H7 (cell line): ENCODE measurements around the gene ACYP2. TPM values are rescaled to one million over a fixed set of nuclear protein-coding genes. Genes with fewer than 3 reads are reported as not detected.
"Not testable (repeated sequence)": the region's sequence is repeated elsewhere in the genome, so short reads cannot be mapped to it uniquely, and the experiment has no call there.

Source experiments
- DNase-seq: peaks from one replicate; pipeline ENCODE4 v3.0.0; 2012
- H3K27me3 ChIP-seq: 2 replicates; pipeline ENCODE4 v1.6.0; 2011; ENCODE audit warnings: mild to moderate bottlenecking, low read length; ENCODE audit not compliant: control insufficient read depth, insufficient read depth
- H3K36me3 ChIP-seq: replicated peaks from 2 replicates; pipeline ENCODE4 v1.5.1; 2011; ENCODE audit warnings: low read length; ENCODE audit not compliant: control insufficient read depth, insufficient read depth
- H3K4me3 ChIP-seq: 2 replicates; pipeline ENCODE4 v1.5.1; 2011; ENCODE audit warnings: low read depth, mild to moderate bottlenecking, control low read depth, low read length, moderate library complexity; ENCODE audit not compliant: insufficient read depth
- total RNA-seq: library from RNA; depleted of rRNA; stranded (reverse); fragments of >200 nt; shearing (Covaris generic); gene quantifications from 2 replicates; pipeline ENCODE4 v1.2.3, GENCODE V29; 2014

ACYP2 gene
- total RNA-seq, 1 experiment from 2014 or later, result 5.2 TPM

DNA sequence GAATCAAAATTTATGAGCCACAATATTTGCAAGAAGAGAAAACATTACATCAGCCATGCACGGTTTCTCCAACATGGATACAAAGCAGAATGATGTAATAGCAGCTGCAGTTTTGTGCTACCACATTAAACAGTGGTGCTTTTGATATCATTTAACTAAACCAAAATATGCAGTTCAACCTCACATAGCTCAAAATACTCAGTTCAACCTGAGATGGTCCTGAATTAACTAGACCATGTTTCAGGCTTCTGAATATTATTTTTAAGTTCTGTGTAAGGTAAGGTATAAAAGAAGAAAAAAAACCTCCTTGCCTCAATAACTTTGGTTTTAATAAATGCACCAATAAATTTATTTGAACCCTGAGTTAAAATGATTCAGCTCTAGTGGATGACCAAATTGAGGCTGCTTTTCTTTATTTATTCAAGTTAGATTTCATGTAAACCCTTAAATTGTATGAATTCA, 159.4 kb downstream of the ACYP2 start:
- no peaks in the 10 kb centered on the region for H3K36me3 ChIP-seq
- H3K4me3 ChIP-seq, result no peak overlapping the region
- no peak for DNase-seq
- no peaks in the 10 kb centered on the region for H3K27me3 ChIP-seq

DNA sequence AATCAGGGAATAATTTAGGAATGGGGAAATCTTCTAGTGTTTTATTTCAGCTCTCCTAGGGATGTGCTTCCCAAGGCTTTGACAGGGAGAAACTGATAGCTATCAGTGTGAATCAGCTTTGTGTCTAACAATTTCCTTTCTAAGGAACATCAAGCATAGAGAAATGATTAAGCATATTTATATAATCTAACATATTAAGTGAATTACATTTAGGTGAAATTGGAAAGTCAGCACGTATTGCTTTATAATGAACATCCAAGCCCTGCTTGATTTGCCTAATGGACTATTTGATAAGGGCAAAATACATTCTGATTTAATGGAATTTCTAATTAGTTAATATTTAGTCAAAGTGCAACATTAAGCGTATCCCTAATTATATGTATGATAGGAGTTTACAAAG, 160.1 kb downstream of the ACYP2 start:
- Histone ChIP-seq H3K36me3 (no peaks in the 10 kb centered on the region), H3K4me3 (no peak overlapping the region), H3K27me3 (no peaks in the 10 kb centered on the region)
- no peak for DNase-seq

DNA sequence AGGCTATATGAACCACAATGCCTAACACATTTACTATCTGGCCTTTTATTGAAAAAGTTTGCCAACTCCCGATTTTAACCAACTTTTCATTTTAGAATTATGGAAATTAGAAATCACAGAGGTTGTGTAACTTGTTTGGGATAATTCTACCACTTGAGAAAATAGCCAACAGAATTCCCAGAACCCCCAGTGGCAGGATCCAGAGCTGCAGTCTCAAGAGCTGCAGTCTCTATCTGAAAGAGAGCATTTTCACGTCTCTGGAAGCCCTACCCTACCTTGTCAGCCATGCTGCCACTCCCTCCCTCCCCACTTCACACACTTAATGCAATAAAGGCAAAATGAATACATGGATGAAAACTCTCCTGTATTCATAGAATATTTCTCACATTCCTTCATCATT, 164.0 kb downstream of the ACYP2 start:
- Histone ChIP-seq H3K27me3 (no peaks in the 10 kb centered on the region), H3K4me3 (no peak overlapping the region), H3K36me3 (no peaks in the 10 kb centered on the region)
- peak; percentile 45 for DNase-seq

DNA sequence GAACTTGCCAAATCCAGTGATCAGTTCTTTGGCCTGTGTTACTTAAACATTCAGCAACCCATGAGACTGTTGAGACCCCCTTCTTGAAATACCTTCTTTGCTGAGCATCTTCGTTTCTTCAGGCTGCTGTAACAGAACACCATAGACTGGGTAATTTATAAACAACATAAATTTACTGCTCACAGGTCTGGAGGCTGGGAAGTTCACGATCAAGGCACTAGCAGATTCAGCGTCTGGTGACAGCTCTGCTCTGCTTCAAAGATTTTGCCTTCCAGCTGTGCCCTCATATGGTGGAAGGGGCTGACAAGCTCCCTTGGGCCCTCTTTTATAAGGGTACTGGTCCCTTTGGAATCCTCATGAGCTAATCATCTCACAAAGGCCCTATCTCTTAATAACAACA, 169.4 kb downstream of the ACYP2 start:
- no peak for DNase-seq
- H3K27me3 ChIP-seq, result peaks cover 18% of the 10 kb centered on the region
- no peaks in the 10 kb centered on the region for H3K36me3 ChIP-seq
- no peak overlapping the region for H3K4me3 ChIP-seq

DNA sequence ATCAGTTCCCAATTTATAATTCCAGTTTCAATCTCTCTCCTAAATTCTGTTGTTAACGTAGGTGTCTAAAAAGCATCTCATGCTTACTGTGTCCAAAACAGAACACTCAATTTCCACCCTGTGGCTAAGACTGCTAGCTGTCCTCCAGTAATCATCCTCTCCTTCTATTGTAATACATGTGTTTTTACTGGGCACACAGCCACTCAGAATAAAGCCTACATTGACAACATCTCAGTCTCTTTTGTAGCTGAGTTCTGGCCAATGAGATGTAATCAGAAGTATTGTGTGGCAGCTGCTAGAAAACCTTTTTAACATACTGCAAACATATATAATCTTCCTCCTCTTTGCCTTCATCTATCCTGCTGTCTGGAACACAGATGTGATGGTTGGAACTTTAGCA, 170.0 kb downstream of the ACYP2 start:
- Histone ChIP-seq H3K4me3 (no peak overlapping the region), H3K36me3 (no peaks in the 10 kb centered on the region), H3K27me3 (peaks cover 24% of the 10 kb centered on the region)
- DNase-seq, result no peak

DNA sequence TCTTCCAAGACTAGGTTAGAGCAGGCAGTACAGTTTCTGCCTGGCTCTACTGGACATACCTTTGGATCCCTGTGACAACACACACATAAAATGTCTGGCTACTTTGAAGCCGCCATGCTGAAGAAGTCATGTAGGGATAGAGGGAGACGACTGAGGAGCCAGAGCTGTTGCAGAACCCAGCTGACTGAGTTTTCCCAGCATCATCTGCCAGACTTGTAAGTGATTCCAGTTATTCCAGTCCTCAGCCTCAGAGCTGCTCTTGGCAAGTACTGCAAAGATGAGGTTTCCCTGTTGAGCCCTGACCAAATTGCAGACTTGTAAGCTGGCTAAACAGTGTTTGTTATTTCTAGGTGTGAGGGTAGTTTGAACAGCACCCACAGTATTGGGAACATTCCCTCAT, 172.1 kb downstream of the ACYP2 start:
- H3K4me3 ChIP-seq, result no peak overlapping the region

DNA sequence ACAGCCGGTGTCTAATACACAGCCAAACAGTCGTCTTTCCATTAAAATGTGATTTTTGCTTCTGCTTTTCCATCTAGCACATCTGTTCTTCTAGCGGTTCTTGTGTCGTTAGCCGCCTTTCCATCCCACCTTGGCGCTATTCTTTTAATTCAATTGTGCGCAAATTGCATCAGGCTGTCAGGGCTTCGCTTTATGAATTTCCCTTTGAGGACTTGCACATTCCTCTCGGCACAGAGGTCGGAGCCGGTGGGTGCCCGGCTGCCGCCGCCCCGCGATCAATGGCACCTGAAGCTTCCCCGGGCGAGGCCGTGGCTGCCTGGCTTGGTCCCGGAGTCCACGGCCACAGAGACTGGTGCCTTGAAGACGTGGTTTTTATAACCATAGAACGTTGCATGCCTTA, 174.5 kb downstream of the ACYP2 start:
- Histone ChIP-seq H3K27me3 (peaks cover 39% of the 10 kb centered on the region), H3K36me3 (no peaks in the 10 kb centered on the region), H3K4me3 (no peak overlapping the region)
- peak; percentile 42 for DNase-seq

More for the DNA sequence above, 172.1 kb downstream of the ACYP2 start:
- H3K27me3 ChIP-seq, result peaks cover 39% of the 10 kb centered on the region
- no peaks in the 10 kb centered on the region for H3K36me3 ChIP-seq
- DNase-seq, result no peak

DNA sequence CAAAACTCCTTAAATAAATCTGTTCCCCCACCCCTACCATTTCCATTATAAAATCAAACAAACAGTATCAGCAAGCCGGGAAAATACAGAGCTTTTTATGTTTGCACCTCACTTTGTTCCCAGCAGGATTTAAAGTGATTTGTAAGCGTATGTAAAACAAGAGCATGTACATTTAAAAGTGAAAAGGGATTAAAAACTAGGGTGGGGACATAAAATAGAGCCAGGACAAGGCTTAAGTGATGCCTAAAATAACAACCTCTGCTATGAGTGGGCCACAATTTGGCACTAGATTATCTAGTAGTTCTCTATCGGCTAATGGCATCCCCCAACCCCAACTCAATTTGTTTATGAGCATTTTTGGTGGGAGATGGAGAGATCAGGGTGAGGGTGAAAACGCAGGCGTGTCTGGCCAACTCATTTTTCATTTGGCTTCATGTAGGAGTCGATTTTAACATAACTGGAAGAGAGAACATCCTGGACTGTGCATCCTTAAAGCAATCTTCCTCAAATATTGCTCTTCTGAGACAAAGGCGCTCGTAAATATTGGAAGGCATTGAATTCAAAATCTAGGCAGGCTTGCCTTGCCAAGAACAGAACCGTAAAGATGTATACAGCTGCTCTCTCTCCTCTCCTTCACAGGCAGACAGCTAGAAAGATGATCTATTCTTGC, 175.1 kb downstream of the ACYP2 start:
- Histone ChIP-seq H3K4me3 (no peak overlapping the region), H3K27me3 (peaks cover 39% of the 10 kb centered on the region), H3K36me3 (no peaks in the 10 kb centered on the region)
- DNase-seq, result peak; percentile 26

DNA sequence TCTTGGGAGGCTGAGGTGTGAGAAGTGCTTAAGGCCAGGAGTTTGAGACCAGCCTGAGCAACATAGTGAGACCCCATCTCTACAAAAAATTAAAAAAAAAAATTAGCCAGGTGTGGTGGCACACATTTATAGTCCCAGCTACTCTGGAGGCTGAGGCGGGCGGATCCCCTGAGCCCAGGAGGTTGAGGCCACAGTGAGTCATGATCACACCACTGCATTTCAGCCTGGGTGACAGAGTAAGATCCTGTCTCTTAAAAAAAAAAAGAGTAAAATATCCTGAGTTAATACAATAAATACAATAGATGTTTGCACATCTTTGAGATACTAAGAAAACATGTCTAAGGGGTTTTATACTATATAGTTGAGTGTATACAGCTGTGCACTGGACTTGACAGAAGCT, 179.2 kb downstream of the ACYP2 start:
- peaks cover 23% of the 10 kb centered on the region for H3K27me3 ChIP-seq
- not testable (repeated sequence) for H3K36me3 ChIP-seq, H3K4me3 ChIP-seq, DNase-seq

DNA sequence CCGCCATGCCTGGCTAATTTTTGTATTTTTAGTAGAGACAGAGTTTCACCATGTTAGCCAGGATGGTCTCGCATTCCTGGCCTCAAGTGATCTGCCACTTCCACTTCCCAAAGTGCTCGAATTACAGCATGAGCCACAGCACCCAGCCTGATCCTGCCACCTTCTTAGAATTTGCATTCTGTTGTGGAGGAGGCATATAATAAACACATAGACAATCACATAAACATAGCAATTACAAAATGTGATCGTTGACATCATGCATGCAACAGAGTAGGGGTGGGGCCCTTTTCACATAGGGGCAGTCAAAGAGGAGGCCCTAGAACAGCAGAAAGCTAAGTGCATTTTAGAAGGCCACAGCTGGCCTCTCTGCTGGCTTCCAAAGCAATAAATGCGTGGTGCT, 180.5 kb downstream of the ACYP2 start:
- no peaks in the 10 kb centered on the region for H3K36me3 ChIP-seq
- no peak for DNase-seq
- H3K27me3 ChIP-seq, result peaks cover 10% of the 10 kb centered on the region
- H3K4me3 ChIP-seq, result no peak overlapping the region

DNA sequence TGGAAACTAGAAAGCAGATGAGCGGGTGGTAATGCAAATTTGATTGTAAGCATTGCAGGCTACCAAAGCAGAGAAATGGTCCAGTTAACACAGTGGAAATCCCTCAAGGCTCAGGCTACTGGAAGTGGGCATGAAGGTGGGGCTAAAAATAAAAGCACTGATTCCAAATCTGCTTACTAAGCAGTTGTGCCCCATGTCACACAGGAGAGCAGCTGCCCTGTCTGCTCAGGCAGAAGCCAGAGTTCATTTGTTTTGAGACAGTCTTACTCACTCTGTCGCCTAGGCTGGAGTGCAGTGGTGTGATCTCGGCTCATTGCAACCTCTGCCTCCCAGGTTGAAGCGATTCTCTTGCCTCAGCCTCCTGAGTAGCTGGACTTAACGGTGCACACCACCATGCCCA, 183.1 kb downstream of the ACYP2 start:
- no peak overlapping the region for H3K4me3 ChIP-seq
- no peaks in the 10 kb centered on the region for H3K36me3 ChIP-seq
- no peaks in the 10 kb centered on the region; the same call in 1 of the 2 replicates for H3K27me3 ChIP-seq
- no peak for DNase-seq

DNA sequence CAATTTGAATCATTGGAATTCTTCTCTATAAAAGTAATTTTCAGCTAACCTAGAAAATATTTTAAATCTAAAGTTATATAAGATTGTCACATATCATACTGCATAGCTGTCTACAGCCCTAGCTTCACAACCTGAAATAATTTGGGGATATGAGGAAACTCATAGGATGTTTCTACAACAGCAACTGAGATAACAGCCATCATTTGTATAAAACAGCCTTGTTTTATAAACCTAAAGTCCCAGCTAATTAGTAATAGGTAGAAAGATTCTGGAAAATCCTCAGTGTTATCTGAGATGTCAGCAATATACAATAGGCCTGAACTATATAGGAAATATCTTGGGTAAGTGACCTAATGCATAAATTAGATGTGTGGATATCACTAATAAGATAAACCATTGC, 188.2 kb downstream of the ACYP2 start:
- Histone ChIP-seq H3K27me3 (no peaks in the 10 kb centered on the region), H3K36me3 (no peaks in the 10 kb centered on the region), H3K4me3 (no peak overlapping the region)
- no peak for DNase-seq

DNA sequence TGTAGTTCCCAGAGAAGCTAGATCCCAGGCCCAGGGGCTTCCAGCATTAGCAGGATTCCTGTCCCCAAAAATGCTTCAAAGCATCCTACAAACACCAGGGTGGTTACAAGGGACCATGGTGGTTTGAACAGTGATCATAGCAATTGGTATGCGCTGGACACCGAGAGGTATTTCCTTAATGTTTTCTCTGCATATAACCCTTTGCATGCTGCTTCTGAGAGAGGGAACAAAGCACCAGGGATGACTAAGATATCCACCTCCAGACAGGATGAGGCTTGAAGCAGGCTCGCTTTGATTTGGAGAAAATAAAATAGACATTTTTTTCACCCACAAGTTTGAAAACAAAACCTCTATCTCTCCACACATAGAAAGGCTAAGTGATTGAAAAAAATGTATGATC, 191.1 kb downstream of the ACYP2 start:
- Histone ChIP-seq H3K36me3 (no peaks in the 10 kb centered on the region), H3K27me3 (no peaks in the 10 kb centered on the region), H3K4me3 (no peak overlapping the region)
- DNase-seq, result no peak

DNA sequence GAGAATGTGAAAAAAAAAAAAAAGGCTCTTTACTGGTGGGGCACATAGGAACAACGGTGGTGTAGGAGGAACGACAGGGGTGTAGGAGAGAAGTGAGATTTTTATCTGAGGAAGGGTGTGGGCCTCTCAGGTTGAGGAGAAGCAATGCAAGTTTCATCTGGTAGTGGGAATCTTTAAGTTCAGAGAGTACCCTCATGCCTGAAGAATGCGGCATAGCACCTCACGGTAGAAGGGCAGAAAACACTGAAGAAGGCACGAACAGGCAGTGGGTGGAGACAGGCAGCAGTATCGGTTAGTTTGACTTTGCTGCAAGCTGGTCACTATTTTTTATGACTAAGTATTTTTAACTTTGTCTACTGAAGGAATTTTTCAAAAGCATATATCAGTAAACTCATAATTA, 192.8 kb downstream of the ACYP2 start:
- no peak for DNase-seq
- Histone ChIP-seq H3K4me3 (no peak overlapping the region), H3K36me3 (no peaks in the 10 kb centered on the region), H3K27me3 (no peaks in the 10 kb centered on the region)

DNA sequence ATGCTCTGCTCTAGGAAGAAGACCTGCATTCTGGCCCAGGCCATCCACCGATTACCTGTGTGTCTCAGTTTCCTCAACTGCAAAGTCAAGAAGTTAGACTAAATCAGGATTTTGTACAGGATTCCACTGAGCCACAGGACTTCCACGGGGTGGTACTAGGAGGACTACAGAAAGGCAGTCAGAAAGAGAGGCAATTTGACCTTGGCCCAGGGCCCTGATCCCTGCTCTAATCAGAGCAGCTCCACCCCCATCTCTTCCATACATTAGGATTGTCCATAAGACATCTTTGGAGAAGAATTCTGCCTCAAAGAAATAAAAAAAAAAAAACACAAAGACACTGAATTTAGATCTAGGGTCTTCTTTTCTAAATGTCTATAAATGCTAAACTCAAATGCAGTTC, 193.4 kb downstream of the ACYP2 start:
- H3K36me3 ChIP-seq, result no peaks in the 10 kb centered on the region
- H3K4me3 ChIP-seq, result no peak overlapping the region
- no peaks in the 10 kb centered on the region for H3K27me3 ChIP-seq
- DNase-seq, result no peak

DNA sequence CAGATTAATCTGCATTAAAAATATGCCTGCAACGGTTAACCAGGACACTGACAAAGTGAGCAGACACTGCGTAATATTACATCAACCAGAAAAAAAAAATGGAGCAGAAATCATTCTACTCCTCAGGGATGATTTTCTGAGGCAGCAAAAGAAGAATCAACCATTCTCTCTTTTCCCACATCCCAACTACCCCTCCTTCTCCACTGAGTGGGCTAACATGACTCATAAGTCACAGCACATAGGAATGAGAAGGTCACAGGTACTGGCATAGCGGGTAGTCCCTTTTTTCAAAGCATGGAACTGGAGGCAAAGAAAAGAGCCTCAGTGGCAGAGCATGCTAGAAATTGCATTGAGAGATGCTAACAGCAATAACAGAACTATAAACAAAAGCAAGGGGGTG, 194.9 kb downstream of the ACYP2 start:
- H3K27me3 ChIP-seq, result no peaks in the 10 kb centered on the region
- no peaks in the 10 kb centered on the region for H3K36me3 ChIP-seq
- DNase-seq, result no peak
- H3K4me3 ChIP-seq, result no peak overlapping the region
